Neural progenitor cell (in vitro differentiated cells): ENCODE data around the gene ASAP2.

Experiments
- CTCF ChIP-seq: fragments of 200-600 bp; sonication (generic); IDR thresholded peaks from 2 replicates; pipeline ENCODE4 v1.5.1; 2017; ENCODE audit warnings: antibody characterized with exemption, mild to moderate bottlenecking
- EZH2phosphoT487 ChIP-seq: fragments of 200-600 bp; sonication (generic); IDR thresholded peaks from 2 replicates; pipeline ENCODE4 v1.6.1; 2017; ENCODE audit warnings: antibody characterized with exemption

- no peak for TF ChIP-seq CTCF
- TF ChIP-seq EZH2phosphoT487, result no peak
Measured at GRCh38 chr2:9309147-9309546, 102.5 kb downstream of the ASAP2 start.
